Tibial nerve (tissue), 3 donors: ENCODE measurements around the gene ZNF521.

Source experiments
- CTCF ChIP-seq, 5 experiments: fragments of 200-600 bp in 3 of 5; fragments of 450-650 bp in 2 of 5; sonication (generic) in 3 of 5; IDR thresholded peaks; one replicate each; pipeline ENCODE4 v1.5.1; 2016 to 2019; ENCODE audit warnings: antibody characterized with exemption in 5 of 5, mild to moderate bottlenecking in 3 of 5, moderate library complexity in 2 of 5
- POLR2A ChIP-seq, 2 donors: fragments of 450-650 bp; IDR thresholded peaks; one replicate each; pipeline ENCODE4 v1.6.1; 2017; ENCODE audit warnings: antibody characterized with exemption in 2 of 2, mild to moderate bottlenecking in 2 of 2, moderate library complexity in 2 of 2

- no peak for TF ChIP-seq CTCF (IDR thresholded peaks at IDR 0.05)
- no peak for TF ChIP-seq POLR2A (IDR thresholded peaks at IDR 0.05)
These were observed 277.0 kb downstream of the ZNF521 start for GRCh38 chr18:25074925-25075324.
